Epithelial cell of esophagus (primary cell): Measurements from ENCODE around the gene NENF.

ENCODE experiments used
- DNase-seq: peaks from one replicate; pipeline ENCODE4 v3.0.0; 2010; ENCODE audit warnings: low read depth
- H3K4me3 ChIP-seq: 2 replicates; pipeline ENCODE4 v1.5.1; 2011; ENCODE audit warnings: mild to moderate bottlenecking, low read length, control low read depth
- CTCF ChIP-seq: IDR thresholded peaks from 2 replicates; pipeline ENCODE4 v1.5.1; 2011; ENCODE audit warnings: low read depth, mild to moderate bottlenecking, low read length, control low read depth, inconsistent platforms; ENCODE audit not compliant: insufficient read depth; ENCODE audit errors: missing control alignments

The NENF gene

GRCh38 chr1:212481438-212481767, 48.7 kb downstream of the NENF start:
- H3K4me3 ChIP-seq, result no peak overlapping the region
- TF ChIP-seq CTCF, result no peak
- no peak for DNase-seq

- DNase-seq, result no peak
- no peak for TF ChIP-seq CTCF
Observed at GRCh38 chr1:212482006-212482636, 49.4 kb downstream of the NENF start.

GRCh38 chr1:212482637-212483441, 50.1 kb downstream of the NENF start:
- no peak for DNase-seq
- no peak for TF ChIP-seq CTCF
- no peak overlapping the region for H3K4me3 ChIP-seq

More at GRCh38 chr1:212482006-212482636, 49.4 kb downstream of the NENF start:
- no peak overlapping the region for H3K4me3 ChIP-seq

- H3K4me3 ChIP-seq, result no peak overlapping the region
- peak; percentile 90 for DNase-seq
- TF ChIP-seq CTCF, result no peak
Observed at GRCh38 chr1:212484701-212485570, 52.2 kb downstream of the NENF start.

GRCh38 chr1:212485571-212485912, 52.8 kb downstream of the NENF start:
- H3K4me3 ChIP-seq, result no peak overlapping the region
- no peak for DNase-seq
- no peak for TF ChIP-seq CTCF

GRCh38 chr1:212485913-212486618, 53.3 kb downstream of the NENF start:
- TF ChIP-seq CTCF, result no peak
- DNase-seq, result peak; percentile 97

More at GRCh38 chr1:212485913-212486618, 53.3 kb downstream of the NENF start:
- no peak overlapping the region for H3K4me3 ChIP-seq
